GM18498 (cell line): ENCODE results near the gene TBCCD1.
"Not testable (repeated sequence)": the region's sequence is repeated elsewhere in the genome, so short reads cannot be mapped to it uniquely, and the experiment has no call there.

Experiments
- ATAC-seq: cut with Tn5 transposase; IDR thresholded peaks from one replicate; pipeline ENCODE4 v1.9.1; 2021; ENCODE audit warnings: mild to moderate bottlenecking, moderate library complexity; ENCODE audit not compliant: unreplicated experiment

Gene TBCCD1

DNA sequence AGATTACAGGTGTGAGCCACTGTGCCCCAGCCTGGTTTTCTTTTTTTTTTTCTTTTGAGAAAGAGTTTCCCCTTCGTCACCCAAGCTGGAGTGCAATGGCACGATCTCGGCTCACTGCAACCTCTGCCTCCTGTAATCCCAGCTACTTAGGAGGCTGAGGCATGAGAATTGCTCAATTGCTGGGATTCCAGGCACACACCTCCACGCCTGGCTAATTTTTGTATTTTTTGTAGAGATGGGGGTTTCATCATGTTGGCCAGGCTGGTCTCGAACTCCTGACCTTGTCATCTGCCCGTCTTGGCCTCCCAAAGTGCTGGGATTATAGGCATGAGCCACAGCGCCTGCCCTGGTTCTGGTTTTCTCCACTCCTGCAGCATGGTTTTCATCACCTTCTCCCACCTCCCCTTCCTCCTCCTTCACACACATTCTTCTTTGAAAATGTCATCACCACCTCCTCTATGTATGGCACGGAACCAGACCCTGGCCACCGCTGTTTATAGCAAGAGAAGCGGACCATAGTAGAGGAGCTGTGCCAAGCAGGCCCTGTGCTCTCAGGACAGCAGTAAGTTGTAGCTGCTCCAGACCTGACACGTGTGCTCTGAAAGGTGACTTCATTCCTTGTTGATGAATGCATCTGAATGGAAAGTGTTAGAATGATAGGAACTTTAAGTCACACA is 31.1 kb upstream of the TBCCD1 start:
- no peak for ATAC-seq

DNA sequence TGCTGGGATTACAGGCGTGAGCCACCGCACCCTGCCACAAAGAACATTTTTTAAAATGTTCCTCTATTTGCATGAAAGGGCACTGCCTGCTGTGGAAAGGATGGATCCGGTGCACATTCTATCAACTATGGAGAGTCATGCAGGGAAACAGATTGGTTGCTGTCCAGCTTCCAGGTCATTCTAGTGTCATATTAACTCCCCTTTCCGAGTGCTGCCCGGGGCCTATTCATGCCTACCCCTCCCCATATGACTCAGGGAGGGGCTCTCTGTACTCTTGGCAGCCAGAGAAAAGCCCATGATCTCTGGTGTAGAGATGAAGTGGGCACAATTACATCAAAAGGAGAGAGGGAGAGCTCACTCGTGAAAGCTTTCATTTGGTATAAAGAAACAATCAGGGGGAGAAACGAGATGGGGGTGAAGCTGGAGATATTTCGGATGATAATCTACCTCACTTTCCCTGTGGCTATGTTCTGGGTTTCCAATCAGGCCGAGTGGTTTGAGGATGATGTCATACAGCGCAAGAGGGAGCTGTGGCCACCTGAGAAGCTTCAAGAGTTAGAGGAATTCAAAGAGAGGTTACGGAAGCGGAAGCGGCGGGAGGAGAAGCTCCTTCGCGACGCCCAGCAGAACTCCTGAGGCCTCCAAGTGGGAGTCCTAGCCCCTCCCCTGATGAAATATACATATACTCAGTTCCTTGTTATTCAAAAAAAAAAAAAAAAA is 29.6 kb upstream of the TBCCD1 start:
- no peak for ATAC-seq

DNA sequence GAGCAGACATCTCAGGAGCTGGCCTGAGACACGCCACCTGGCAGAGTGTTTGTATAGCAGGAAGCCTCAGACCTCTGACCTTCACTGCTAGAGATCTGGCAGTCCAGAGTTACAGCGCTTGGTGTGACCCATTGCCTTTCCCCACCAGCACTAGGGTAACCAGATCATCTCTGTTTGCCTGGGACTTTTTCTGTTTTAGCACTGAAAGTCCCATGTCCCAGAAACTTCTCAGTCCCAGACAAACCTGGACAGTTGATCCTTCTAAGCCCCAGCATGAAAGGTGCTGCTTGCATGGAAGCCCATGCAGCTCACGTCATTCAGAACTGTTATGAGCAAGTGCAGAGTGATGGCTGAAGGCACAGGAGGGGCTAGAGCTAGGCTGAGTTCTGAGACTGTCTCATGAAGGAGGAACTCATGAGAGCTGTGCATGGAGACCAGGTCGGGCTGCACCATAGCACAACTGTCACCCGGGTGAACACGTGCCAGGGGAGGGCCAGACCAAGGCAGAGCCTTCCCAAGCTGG is 27.5 kb upstream of the TBCCD1 start:
- no peak for ATAC-seq

- no peak for ATAC-seq
Observed at GRCh38 chr3:186593862-186594261, 26.7 kb upstream of the TBCCD1 start.

DNA sequence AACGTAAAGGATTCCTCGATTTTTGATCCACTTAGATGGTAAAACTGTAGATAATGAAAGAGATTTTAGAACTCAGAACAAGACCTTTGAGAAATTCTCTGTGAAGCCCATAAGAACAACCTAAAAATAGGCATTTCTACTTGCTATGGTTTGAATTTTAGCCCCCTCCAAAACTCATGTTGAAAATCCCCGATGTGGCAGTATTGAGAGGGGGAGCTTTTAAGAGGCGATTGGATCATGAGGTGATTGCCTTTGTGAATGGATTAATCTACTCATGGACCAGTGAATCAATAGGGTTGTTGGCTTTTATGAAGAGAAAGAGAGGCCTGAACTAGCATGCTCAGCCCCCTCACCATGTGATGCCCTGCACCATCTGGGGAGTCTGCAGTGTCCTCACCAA is 25.5 kb upstream of the TBCCD1 start:
- ATAC-seq, result no peak

DNA sequence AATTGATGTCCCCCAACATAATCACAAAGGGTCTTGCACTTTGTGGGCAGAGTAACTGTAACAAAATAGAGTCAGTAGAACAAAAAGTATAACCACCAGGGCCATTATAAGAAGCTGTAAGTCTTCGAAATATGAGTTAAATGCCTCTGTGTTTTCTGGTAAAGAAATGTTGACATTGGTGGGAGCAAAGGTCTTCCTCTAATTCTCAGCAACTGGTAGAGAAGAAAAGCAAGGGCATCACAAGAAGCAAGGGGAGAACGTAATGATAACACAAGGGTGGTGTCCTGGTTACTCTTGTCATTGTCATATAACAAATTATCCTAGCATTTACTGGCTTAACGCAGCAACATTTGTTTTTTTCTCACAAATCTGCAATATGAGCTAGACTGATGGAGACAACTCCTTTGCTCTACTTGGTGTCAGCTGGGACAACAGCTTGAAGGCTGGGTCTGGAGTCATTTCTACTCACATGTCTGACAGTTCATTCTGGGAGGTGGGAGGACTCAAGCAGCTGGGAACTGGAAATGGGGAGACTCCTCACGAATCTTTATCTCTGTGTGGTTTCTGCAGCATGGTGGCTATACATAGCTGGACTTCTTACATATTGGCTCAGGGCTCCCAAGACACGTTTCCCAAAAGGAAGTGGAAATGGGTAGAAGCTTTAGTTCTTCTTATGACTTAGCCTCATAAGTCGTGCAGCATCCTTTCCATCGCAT is 23.6 kb upstream of the TBCCD1 start:
- no peak for ATAC-seq

DNA sequence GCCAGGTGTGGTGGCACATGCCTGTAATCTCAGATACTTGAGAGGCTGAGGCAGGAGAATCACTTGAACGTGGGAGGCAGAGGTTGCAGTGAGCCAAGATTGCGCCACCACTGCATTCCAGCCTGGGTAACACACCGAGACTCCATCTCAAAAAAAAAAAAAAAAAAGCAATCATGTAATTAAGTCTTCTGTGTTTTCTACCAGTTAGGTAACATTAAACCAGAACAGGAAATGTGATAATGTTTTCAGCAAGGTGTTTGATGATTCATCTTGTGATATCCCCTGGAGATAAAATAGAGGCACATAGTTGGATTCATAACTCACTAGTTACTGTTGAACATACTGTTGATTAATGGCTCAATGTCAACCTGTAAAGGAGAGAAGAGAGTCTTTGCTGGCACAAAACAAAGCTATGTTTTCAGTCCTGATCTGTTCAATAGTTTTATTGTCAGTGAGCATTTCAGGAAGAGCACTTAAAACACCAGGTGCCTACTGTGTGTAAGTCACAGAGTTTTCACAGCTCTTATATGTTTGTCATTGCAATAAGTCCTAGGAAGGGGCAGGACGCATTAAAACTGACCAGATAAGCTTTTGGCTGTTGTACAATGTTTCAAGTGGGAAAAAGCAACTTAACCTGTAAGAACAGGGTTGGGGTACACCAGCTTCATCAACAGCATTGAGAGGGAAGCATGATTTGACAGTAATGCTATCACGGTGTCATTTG is 22.9 kb upstream of the TBCCD1 start:
- ATAC-seq, result no peak

GRCh38 chr3:186589121-186589520 is 22.0 kb upstream of the TBCCD1 start:
- ATAC-seq, result no peak

GRCh38 chr3:186588632-186589031 is 21.5 kb upstream of the TBCCD1 start:
- no peak for ATAC-seq

GRCh38 chr3:186587183-186587582 is 20.0 kb upstream of the TBCCD1 start:
- ATAC-seq, result no peak

GRCh38 chr3:186586245-186586644 is 19.1 kb upstream of the TBCCD1 start:
- ATAC-seq, result not testable (repeated sequence)

- no peak for ATAC-seq
Observed at GRCh38 chr3:186583831-186584230, 16.7 kb upstream of the TBCCD1 start.

DNA sequence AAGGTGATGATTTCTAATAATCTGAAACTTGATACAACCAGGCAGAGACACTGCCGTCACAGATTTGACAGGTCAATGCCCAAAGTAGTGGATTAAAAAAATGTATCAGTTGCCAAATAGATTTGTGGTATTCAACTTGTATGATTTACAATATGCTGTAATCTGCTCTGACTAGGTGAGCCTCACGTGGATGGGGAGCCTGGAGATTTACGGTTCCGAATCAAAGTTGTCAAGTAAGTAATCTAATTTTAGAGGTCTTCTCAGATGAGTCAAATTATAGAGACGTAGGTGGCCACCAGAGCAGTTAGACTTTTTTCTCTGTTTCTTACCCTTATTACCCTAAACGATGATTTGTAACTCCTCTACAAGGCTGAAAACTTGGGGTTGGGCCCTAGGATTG is 15.4 kb upstream of the TBCCD1 start:
- ATAC-seq, result no peak

DNA sequence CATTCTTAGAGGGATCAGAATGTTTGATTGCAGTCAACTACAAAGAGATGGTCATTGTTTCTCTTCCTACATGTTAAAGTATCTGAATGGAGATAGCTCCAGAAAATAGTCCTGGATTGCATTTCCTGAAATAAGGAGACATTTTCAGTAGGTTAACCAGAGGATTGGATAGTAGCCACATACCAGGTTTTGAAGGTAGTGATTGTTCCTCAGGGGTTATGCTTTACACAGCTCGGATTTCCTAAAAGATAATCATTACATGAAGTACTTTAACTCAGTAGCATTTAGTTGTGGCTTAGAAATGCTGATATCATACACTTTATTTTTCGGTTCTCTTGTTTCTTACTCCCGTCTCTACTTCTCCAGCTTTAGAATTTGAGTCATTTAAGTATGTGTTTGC is 13.6 kb upstream of the TBCCD1 start:
- no peak for ATAC-seq

GRCh38 chr3:186577521-186577920 is 10.4 kb upstream of the TBCCD1 start:
- no peak for ATAC-seq

GRCh38 chr3:186571644-186572013 is 4.5 kb upstream of the TBCCD1 start:
- ATAC-seq, result no peak

GRCh38 chr3:186570941-186571643 is 4.0 kb upstream of the TBCCD1 start:
- ATAC-seq, result no peak

DNA sequence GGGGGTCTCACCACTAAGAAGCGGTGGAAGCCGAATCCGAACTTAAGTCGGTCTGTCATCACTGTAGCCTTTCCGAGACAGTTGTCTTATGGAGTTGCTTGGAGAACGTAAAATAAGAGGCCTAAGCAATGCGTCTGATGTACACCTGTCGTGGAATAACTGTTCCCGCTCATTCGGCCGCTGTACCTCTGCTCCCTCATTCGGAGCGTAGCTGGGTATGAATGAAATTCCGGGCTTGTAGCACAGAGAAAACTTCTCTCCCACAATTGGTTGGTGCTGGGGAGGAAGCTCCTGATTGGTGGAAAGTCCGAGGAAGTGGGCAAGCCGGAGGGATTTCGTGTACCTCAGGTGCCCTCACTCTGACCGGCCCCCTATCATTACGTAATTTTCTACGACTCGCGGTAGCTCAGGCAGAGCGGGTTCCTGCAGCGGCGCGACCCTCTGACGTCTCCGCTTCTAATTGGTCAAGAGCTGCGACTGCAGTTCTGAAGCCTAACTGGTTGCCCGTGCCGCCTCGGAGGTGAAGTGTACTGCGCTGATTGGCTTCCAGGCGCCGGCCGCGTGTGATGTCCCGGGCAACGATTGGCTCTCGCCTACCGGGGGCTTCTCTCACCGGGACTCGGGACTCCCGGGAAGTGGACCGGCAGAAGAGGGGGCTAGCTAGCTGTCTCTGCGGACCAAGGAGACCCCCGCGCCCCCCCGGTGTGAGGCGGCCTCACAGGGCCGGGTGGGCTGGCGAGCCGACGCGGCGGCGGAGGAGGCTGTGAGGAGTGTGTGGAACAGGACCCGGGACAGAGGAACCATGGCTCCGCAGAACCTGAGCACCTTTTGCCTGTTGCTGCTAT is 3.2 kb upstream of the TBCCD1 start, which contains the start of gene DNAJB11:
TSS of gene DNAJB11 (plus strand) at position 625 of the 845 bp plus-strand sequence. CDS start at position 803, 178 bp downstream.
- ATAC-seq, result peak; percentile 88

GRCh38 chr3:186569779-186570095 is 2.6 kb upstream of the TBCCD1 start:
- no peak for ATAC-seq

DNA sequence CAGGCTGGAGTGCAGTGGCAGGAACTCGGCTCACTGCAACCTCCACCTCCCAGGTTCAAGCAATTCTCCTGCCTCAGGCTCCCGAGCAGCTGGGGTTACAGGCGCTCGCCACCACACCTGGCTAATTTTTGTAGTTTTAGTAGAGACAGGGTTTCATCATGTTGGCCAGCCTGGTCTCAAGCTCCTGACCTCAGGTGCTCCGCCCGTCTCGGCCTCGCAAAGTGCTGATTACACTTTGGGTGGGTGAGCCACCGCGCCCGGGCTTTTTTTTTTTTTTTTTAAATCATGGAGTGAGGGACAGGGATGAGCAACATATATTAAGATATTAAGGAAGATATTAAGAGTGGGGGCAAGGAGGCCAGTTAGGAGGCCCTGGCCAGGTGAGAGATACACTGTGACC is 2.2 kb upstream of the TBCCD1 start:
- ATAC-seq, result not testable (repeated sequence)
